Vagina (tissue), 2 donors: Measurements from ENCODE around the gene DGCR2. TPM values are rescaled to one million over a fixed set of nuclear protein-coding genes. Genes with fewer than 3 reads are reported as not detected.
"Not testable (repeated sequence)": the region's sequence is repeated elsewhere in the genome, so short reads cannot be mapped to it uniquely, and the experiment has no call there.

Source experiments
- DNase-seq, 2 donors: peaks; one replicate each; pipeline ENCODE4 v3.0.0-alpha.2; 2017; ENCODE audit errors: extremely low spot score in 2 of 2
- H3K27ac ChIP-seq: fragments of 200-600 bp; sonication (generic); one replicate; pipeline ENCODE4 v1.5.1; 2019
- H3K27me3 ChIP-seq: fragments of 200-600 bp; sonication (generic); one replicate; pipeline ENCODE4 v1.5.1; 2019
- H3K36me3 ChIP-seq, 2 donors: fragments of 200-600 bp; sonication (generic); one replicate each; pipeline ENCODE4 v1.5.1; 2017 to 2019
- H3K4me1 ChIP-seq: fragments of 200-600 bp; sonication (generic); one replicate; pipeline ENCODE4 v1.5.1; 2019
- H3K4me3 ChIP-seq, 2 donors: fragments of 200-600 bp; sonication (generic); 1 replicate in 1 of 2; 2 replicates in 1 of 2; pipeline ENCODE4 v1.5.1; 2016 to 2019
- H3K9me3 ChIP-seq: fragments of 200-600 bp; sonication (generic); one replicate; pipeline ENCODE4 v1.5.1; 2019
- CTCF ChIP-seq, 3 experiments: fragments of 450-650 bp in 2 of 3; fragments of 200-600 bp in 1 of 3; sonication (generic) in 1 of 3; IDR thresholded peaks; one replicate each; pipeline ENCODE4 v1.5.1; 2017 to 2019; ENCODE audit warnings: antibody characterized with exemption in 3 of 3, mild to moderate bottlenecking in 2 of 3, moderate library complexity in 2 of 3
- POLR2A ChIP-seq, 2 donors: fragments of 450-650 bp; IDR thresholded peaks; one replicate each; pipeline ENCODE4 v1.6.1; 2017; ENCODE audit warnings: antibody characterized with exemption in 2 of 2, mild to moderate bottlenecking in 2 of 2, moderate library complexity in 2 of 2
- POLR2AphosphoS5 ChIP-seq, 2 donors: sonication (generic); formaldehyde crosslinking; IDR thresholded peaks; one replicate each; pipeline ENCODE4 v1.9.0; 2017; ENCODE audit warnings: antibody characterized with exemption in 2 of 2, mild to moderate bottlenecking in 2 of 2, low read depth in 1 of 2; ENCODE audit not compliant: insufficient read depth in 1 of 2
- intact Hi-C: fragments of 100-400 bp; cut with DNase I; formaldehyde crosslinking; loops from one replicate; pipeline ENCODE4 v1.15.1; 2023
- total RNA-seq: library from RNA; depleted of rRNA; stranded (reverse); fragments of >200 nt; gene quantifications from one replicate; pipeline ENCODE4 v1.2.3, GENCODE V29; 2016

DGCR2 gene
- total RNA-seq, 1 donor from 2014 or later = 66.3 TPM

GRCh38 chr22:19029113-19030103 lies 92.8 kb downstream of the DGCR2 start:
- H3K27me3 ChIP-seq, intact Hi-C loops, H3K4me1 ChIP-seq, DNase-seq, H3K27ac ChIP-seq, H3K36me3 ChIP-seq, H3K9me3 ChIP-seq, H3K4me3 ChIP-seq: not testable (repeated sequence)

GRCh38 chr22:19028060-19028455 lies 94.2 kb downstream of the DGCR2 start:
- H3K27me3 ChIP-seq, H3K4me1 ChIP-seq, H3K36me3 ChIP-seq, intact Hi-C loops, H3K4me3 ChIP-seq, H3K9me3 ChIP-seq, H3K27ac ChIP-seq, DNase-seq: not testable (repeated sequence)

GRCh38 chr22:19027371-19028059 lies 94.7 kb downstream of the DGCR2 start:
- DNase-seq, intact Hi-C loops, H3K27me3 ChIP-seq, H3K4me3 ChIP-seq, H3K36me3 ChIP-seq, H3K4me1 ChIP-seq, H3K9me3 ChIP-seq, H3K27ac ChIP-seq: not testable (repeated sequence)

- H3K4me1 ChIP-seq, H3K27me3 ChIP-seq, H3K4me3 ChIP-seq, H3K36me3 ChIP-seq, H3K27ac ChIP-seq, H3K9me3 ChIP-seq, DNase-seq, intact Hi-C loops: not testable (repeated sequence)
These were observed 96.1 kb downstream of the DGCR2 start for GRCh38 chr22:19026080-19026479.

GRCh38 chr22:19024956-19025489 lies 97.2 kb downstream of the DGCR2 start:
- H3K27me3 ChIP-seq, H3K4me3 ChIP-seq, intact Hi-C loops, H3K27ac ChIP-seq, H3K4me1 ChIP-seq, DNase-seq, H3K36me3 ChIP-seq, H3K9me3 ChIP-seq: not testable (repeated sequence)

- H3K27me3 ChIP-seq, H3K27ac ChIP-seq, H3K9me3 ChIP-seq, H3K36me3 ChIP-seq, H3K4me1 ChIP-seq, intact Hi-C loops, DNase-seq, H3K4me3 ChIP-seq: not testable (repeated sequence)
These were observed 98.3 kb downstream of the DGCR2 start for GRCh38 chr22:19023931-19024330.

GRCh38 chr22:19022755-19023154 lies 99.5 kb downstream of the DGCR2 start:
- H3K36me3 ChIP-seq = no peaks in the 10 kb centered on the region
- H3K27ac ChIP-seq = no peak overlapping the region
- no peak for TF ChIP-seq CTCF (IDR thresholded peaks at IDR 0.05)
- H3K27me3 ChIP-seq = no peaks in the 10 kb centered on the region
- H3K4me3 ChIP-seq = no peak overlapping the region
- no peaks in the 10 kb centered on the region for H3K9me3 ChIP-seq
- no peak for DNase-seq
- intact Hi-C loops = no loop called here
- no peaks in the 10 kb centered on the region for H3K4me1 ChIP-seq

GRCh38 chr22:19019679-19020032 lies 102.6 kb downstream of the DGCR2 start:
- no peak for TF ChIP-seq POLR2A (IDR thresholded peaks at IDR 0.05)
- TF ChIP-seq POLR2AphosphoS5 (IDR thresholded peaks at IDR 0.05; ENCODE audit: insufficient read depth in 1 of 2, low read depth in 1 of 2) = no peak
- H3K4me3 ChIP-seq = no peak overlapping the region
- H3K9me3 ChIP-seq = no peaks in the 10 kb centered on the region
- no peak for DNase-seq
- H3K27ac ChIP-seq = no peak overlapping the region
- H3K27me3 ChIP-seq = no peaks in the 10 kb centered on the region
- H3K4me1 ChIP-seq = no peaks in the 10 kb centered on the region
- intact Hi-C loops = no loop called here
- H3K36me3 ChIP-seq = no peaks in the 10 kb centered on the region
